LNCAP (cell line): ENCODE results near the gene CLDN3.

Experiments
- TF ChIP-seq, protein P1 (sequence below): fragments of 450-650 bp; IDR thresholded peaks from 2 replicates; pipeline ENCODE4 v1.5.1; 2017; ENCODE audit warnings: mild to moderate bottlenecking

The CLDN3 gene

DNA sequence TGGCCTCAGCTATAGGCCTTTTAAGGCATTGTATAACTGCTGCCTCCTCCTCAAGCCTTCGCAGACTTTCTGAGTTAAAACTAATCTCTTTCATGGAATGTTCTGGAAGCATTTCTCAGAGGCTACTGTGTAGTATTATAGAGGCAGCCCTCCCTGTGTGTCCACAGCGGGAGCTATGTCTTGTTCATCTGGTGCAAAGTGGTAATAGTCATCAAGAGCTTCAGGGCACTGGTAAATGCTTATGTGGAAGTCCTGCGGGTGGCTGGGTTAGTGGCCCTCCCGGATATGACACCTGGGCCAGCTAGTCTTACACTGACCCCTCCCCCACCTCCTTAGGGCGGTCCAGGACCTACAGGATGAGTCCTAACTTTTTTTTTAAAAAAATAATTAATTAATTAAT lies 29.3 kb downstream of the CLDN3 start:
- TF ChIP-seq, protein P1, sequence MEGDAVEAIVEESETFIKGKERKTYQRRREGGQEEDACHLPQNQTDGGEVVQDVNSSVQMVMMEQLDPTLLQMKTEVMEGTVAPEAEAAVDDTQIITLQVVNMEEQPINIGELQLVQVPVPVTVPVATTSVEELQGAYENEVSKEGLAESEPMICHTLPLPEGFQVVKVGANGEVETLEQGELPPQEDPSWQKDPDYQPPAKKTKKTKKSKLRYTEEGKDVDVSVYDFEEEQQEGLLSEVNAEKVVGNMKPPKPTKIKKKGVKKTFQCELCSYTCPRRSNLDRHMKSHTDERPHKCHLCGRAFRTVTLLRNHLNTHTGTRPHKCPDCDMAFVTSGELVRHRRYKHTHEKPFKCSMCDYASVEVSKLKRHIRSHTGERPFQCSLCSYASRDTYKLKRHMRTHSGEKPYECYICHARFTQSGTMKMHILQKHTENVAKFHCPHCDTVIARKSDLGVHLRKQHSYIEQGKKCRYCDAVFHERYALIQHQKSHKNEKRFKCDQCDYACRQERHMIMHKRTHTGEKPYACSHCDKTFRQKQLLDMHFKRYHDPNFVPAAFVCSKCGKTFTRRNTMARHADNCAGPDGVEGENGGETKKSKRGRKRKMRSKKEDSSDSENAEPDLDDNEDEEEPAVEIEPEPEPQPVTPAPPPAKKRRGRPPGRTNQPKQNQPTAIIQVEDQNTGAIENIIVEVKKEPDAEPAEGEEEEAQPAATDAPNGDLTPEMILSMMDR: no peak

DNA sequence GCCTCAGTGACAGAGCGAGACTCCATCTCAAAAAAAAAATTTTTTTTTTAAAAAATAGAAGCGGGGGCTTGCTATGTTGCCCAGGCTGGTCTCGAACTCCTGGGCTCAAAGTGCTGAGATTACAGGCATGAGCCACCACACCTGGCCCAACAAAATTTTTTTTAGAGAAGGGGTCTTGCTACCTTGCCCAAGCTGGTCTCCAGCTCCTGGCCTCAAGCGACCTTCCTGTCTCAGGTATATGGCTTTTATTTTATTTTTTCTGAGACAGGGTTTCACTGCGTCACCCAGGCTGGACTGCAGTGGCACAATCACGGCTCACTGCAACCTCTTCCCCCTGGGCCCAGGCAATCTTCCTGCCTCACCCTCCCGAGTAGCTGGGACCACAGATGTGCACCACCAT lies 29.9 kb downstream of the CLDN3 start:
- TF ChIP-seq, protein P1: no peak

DNA sequence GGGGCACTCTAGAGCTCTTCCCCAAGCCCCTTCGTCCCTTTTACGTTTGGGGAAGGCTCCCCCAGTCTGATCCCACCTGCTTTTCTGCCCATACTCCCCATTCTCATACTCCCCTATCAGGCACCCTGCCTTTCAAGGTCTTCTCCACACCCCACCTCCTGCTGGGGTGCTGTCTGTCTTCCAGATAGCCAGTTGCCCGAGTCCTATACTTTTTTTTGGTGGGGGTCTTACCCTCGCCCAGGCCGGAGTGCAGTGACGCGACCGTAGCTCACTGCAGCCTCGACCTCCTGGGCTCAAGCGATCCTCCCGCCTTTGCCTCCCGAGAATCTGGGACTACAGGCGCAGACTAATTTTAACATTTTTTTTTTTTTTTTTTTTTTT lies 30.7 kb downstream of the CLDN3 start:
- TF ChIP-seq, protein P1: no peak

DNA sequence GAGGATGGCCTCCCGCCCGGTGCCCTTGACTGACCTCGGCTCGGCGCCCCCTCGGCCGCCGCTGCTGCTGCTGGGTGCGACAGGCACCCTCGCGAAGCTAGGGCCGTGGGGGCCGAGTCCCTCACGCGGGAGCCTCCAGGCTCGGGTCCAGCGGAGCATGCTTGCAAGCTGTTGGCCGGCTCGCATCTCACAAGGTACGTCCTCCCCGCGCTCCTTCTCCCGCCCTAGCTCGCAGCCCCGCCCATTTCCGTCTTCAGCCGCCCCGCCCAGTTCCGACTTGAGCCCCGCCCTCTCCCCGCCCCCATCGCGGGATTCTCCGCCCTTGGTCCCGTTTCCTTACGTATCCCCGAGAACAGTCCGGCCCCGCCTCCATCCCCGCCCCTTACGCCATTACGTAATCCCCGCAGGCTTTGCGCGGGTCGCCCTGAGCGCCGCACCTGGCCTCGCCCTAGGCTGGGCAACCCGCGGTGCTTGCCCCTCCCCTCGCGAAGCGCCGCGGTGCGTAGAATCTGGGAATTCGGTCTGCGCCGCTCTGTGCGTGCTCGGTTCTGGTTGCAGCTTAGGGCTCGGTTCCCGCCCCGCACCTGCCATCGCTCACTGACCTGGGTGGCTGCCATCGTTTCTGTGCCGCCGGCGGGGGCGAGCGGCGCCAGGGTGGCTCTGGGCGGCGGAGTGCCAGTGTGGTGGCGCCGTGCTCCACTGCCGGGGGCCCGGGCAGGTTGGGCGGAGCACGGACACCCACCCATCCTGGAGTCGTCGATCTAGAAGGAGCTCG lies 31.3 kb downstream of the CLDN3 start, which contains the start of gene ABHD11:
Gene ABHD11 (minus strand): TSS at position 191 of the 775 bp plus-strand sequence. CDS start 32 bp downstream, at position 159.
- TF ChIP-seq, protein P1: no peak

DNA sequence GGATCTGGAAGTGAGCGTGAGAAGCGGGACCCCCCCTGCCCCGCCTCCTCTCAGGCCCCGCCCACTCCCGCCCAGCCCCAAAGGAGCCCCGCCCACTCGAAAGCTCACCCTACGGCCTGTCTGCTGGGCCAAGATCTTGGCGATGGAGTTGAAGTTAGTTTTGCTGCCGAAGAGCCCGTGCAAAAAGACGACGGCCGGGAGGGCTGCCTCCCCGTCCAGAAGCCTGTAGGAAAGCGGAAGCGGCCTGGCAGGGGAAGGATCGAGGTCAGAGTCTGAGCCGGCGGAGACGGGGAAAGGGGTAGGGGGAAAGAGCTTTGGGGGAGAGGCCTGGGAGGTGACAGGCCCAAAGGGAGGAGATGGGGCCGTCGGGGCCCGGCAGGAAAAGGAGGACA lies 31.9 kb downstream of the CLDN3 start:
- TF ChIP-seq, protein P1: no peak

DNA sequence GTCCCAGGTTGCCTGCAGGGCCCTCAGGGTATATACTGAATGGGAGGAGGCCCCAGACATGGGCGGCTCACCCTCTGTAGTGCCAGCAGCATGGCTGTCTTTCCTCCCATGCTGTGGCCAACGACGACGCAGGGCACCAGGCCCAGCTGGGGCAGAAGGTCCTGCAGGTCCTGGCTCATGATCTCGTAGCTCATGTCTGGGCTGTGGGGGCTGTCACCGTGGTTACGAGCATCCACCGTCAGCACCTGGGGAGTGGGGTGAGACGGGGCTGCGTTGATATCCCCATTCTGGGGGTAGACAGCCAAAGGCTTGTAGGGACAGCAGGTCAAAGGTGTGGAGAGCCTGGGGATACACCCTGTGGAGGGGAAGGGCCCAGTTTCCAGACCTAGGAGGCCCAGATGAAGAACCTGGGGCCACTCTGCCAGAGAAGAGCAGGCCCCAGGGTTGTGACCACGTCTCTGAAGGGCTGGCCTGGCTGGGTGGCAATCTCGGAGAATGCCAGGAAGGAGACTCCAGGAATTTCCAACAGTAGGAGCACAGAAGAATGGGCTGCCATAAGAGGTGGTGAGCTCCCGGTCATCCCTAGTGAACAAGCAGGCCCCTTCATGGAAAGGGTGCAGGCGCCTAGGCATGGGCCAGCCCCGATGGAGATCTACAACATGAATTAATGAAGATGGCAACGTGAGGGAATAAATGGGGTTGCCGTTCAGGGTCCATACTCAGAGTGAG lies 32.4 kb downstream of the CLDN3 start:
- TF ChIP-seq, protein P1: no peak

DNA sequence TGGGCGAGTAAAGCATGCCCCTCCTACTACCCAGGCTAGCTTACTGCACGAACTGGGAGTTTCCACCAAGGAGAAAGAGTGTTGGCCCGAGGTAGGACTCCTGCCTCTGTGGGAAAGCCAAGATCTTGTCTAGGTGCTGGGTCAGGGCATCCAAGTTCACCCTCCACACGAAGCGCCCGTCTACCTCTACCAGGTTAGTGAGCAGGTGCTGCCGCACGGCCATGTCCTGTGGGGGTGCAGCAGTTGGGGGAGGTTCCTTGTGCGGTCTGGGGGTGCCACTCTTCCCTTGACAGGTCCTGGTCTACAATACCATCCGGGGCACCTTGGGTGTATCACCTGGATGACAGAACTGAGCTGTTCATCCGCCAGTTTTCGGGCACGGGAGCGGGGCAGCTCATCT lies 33.2 kb downstream of the CLDN3 start:
- TF ChIP-seq, protein P1: no peak
